Muscle of leg (tissue), 11 donors: Measurements from ENCODE around the gene MEGF11. TPM values are rescaled to one million over a fixed set of nuclear protein-coding genes. Genes with fewer than 3 reads are reported as not detected.

ENCODE experiments used
- DNase-seq: peaks from one replicate; pipeline ENCODE4 v3.0.0; 2013
- H3K27ac ChIP-seq: one replicate; pipeline ENCODE4 v1.5.1; 2013; ENCODE audit warnings: mild to moderate bottlenecking, low read length, control low read depth
- H3K27me3 ChIP-seq: one replicate; pipeline ENCODE4 v1.6.1; 2013; ENCODE audit warnings: low read length; ENCODE audit not compliant: control insufficient read depth, insufficient read depth
- H3K36me3 ChIP-seq: one replicate; pipeline ENCODE4 v1.6.1; 2013; ENCODE audit warnings: low read length; ENCODE audit not compliant: control insufficient read depth, insufficient read depth
- H3K4me1 ChIP-seq: one replicate; pipeline ENCODE4 v1.6.1; 2013; ENCODE audit warnings: low read length; ENCODE audit not compliant: control insufficient read depth, insufficient read depth
- H3K4me3 ChIP-seq: one replicate; pipeline ENCODE4 v1.5.1; 2013; ENCODE audit warnings: low read length, control low read depth
- H3K9me3 ChIP-seq: replicated peaks from 2 replicates; pipeline ENCODE4 v1.6.1; 2013; ENCODE audit warnings: low read depth, low read length; ENCODE audit not compliant: control insufficient read depth
- WGBS: methylation state at CpG from one replicate; pipeline ENCODE4 v1.1.5; 2013; ENCODE audit warnings: missing lambda C conversion rate; ENCODE audit not compliant: insufficient coverage; 5-methylcytosine and 5-hydroxymethylcytosine counted together
- polyA plus RNA-seq, 8 donors: library from polyadenylated mRNA; unstranded; fragments of 120-200 nt; gene quantifications; one replicate each; pipeline versions ENCODE4 v1.2.1 to v1.2.3, GENCODE V29; 2013; ENCODE audit warnings: inconsistent platforms in 1 of 8, low replicate concordance in 1 of 8; ENCODE audit not compliant: insufficient read length in 8 of 8, insufficient read depth in 1 of 8
- total RNA-seq: library from RNA; stranded (reverse); fragments of 120-200 nt; gene quantifications from one replicate; pipeline ENCODE4 v1.2.4, GENCODE V29; 2013

MEGF11 gene
- total and polyA plus RNA-seq, 9 donors: 0.13 to 0.68 (median 0.31) TPM

DNA sequence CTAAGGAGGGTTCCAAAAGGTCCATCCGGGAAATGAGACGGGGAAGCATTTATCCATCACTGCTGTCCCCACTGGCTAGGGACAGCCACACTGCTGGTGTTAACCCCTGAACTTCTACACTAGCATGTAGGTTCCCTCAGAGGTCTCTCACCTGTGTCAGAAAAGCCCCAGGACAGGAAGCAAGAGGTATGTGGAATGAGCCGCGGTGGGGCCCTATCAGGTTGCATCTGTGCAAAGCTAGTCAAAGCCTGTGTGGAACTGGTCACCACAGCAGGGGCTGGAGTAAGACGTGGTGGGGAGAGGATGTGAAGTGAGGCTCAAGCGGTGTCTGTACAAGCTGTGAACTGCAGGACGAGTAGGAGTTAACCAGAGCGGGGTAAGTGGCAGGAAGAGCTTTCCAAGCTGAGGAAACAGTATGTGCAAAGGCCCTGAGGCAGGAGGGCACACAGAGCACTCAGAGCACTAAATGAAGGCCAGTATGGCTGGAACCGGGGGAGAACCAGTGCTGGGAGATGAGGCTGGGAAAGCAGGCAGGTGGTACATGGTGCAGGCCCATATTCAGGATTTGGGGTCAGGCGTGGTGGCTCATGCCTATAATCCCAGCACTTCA lies 57.8 kb downstream of the MEGF11 start:
- 82% methylated on average over 10 of the region's 10 CpGs for WGBS
- no peaks in the 10 kb centered on the region for H3K27me3 ChIP-seq
- DNase-seq: no peak
- H3K27ac ChIP-seq: no peak overlapping the region
- no peaks in the 10 kb centered on the region for H3K9me3 ChIP-seq
- no peaks in the 10 kb centered on the region for H3K4me1 ChIP-seq
- H3K36me3 ChIP-seq: no peaks in the 10 kb centered on the region
- no peak overlapping the region for H3K4me3 ChIP-seq

DNA sequence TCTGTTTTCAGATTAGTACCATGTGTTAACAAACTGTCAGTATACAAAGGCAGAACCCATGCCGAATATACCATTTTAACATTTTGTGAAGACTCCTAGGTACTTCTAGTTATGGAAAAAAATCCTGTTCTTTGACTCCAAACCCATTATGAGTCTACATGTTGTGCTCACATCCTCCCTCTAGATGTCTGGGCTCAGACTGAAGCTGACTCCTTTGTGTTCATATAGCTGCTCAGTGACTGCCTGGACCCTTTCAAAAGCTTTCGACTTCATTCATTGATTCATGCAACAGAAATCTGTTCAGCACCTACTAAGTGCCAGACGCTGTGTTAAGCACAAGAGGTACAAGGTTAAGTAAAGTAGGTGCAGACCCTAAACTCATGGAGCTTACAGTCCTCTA lies 60.5 kb downstream of the MEGF11 start:
- peaks cover 5% of the 10 kb centered on the region for H3K27me3 ChIP-seq
- no CpG with 5 or more reads among the region's 3 CpGs for WGBS
- no peaks in the 10 kb centered on the region for H3K9me3 ChIP-seq
- no peak overlapping the region for H3K4me3 ChIP-seq
- peaks cover 2% of the 10 kb centered on the region for H3K4me1 ChIP-seq
- no peak overlapping the region for H3K27ac ChIP-seq
- DNase-seq: no peak
- no peaks in the 10 kb centered on the region for H3K36me3 ChIP-seq

DNA sequence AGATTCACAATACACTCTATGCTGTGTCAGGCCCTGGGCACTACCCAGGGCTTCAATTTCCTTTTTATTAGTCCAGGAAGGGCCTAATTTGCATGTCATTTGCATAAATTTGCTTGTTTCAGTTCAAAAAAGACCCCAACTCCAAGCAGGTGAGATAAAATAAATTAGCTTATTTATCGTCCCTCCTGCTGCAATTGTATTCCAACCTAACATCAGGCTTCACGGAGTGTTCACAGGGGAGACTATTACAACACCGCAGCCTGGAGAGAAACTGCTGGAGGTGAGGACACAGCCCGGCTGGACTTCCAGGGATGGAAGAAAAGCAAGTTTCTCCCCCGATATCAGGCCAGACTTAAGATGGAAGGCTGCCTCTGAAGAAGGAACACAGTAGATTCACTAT lies 62.8 kb downstream of the MEGF11 start:
- no peak for DNase-seq
- Histone ChIP-seq H3K9me3 (no peaks in the 10 kb centered on the region), H3K4me3 (no peak overlapping the region), H3K27me3 (peaks cover 12% of the 10 kb centered on the region), H3K4me1 (peaks cover 2% of the 10 kb centered on the region), H3K27ac (no peak overlapping the region), H3K36me3 (no peaks in the 10 kb centered on the region)
- 65% methylated on average over 3 of the region's 5 CpGs for WGBS

DNA sequence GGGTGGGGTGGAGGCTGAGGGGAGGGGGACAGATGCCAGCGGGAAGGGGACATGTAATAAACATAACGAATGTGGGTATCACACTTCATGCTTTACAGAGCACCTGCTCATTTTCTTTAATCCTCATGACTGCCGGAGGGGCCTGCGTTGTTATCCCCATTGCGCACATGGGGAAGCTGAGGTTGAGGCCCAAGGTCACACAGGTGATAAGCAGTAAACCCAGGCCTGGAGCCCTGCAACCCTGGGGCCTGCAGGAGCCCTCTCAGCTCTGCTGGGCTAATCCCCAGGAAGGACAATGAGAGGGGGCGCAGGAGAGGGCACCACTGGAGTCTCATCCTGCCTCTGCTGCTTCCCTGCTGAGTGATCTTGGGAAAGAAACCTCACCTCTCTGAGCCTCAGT lies 64.3 kb downstream of the MEGF11 start:
- no peak overlapping the region for H3K27ac ChIP-seq
- H3K27me3 ChIP-seq: peaks cover 25% of the 10 kb centered on the region
- WGBS: 54% methylated on average over 3 of the region's 6 CpGs
- H3K36me3 ChIP-seq: no peaks in the 10 kb centered on the region
- no peaks in the 10 kb centered on the region for H3K9me3 ChIP-seq
- H3K4me1 ChIP-seq: peaks cover 2% of the 10 kb centered on the region
- H3K4me3 ChIP-seq: no peak overlapping the region
- DNase-seq: no peak

DNA sequence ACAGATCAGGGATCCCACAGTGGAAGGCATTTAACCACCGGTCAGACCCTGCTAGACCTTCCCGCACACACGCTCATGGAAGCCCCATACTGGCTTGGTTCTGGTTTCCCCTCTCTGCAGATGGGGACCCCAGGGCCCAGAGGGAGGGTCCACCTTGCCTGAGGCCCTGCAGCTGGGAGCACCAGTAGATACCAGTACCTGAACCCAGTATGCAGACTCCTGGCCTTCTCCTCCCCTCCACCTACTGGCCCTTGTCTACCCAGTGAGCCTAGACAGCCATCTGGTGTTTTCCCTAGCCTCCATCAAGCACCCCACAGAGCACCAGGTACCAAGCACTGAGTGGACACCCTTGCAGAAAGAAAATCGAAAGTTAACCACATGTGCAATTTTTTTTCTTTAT lies 65.1 kb downstream of the MEGF11 start:
- H3K27ac ChIP-seq: no peak overlapping the region
- no peaks in the 10 kb centered on the region for H3K36me3 ChIP-seq
- no peak for DNase-seq
- H3K9me3 ChIP-seq: no peaks in the 10 kb centered on the region
- peaks cover 30% of the 10 kb centered on the region for H3K27me3 ChIP-seq
- no peak overlapping the region for H3K4me3 ChIP-seq
- 83% methylated on average over 3 of the region's 4 CpGs for WGBS
- peaks cover 2% of the 10 kb centered on the region for H3K4me1 ChIP-seq

DNA sequence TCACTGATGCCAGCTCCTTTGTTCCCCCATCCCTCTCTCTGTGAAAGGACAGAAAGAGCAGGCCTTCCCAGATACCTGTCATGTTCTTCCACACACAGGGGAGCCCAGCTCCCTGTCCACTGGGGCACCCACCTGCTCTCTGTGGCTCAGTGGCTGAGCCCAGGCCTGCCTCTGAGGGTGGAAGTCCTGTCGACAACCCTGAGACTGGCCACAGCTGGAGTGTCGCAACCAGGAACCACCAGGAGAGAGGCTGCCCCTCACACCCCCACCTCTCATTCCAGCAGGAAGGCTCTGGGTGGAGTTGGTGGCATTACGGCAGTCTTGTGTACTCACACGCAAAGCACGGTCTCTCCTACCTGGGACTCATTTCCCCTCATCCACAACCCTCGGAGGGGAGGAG lies 66.3 kb downstream of the MEGF11 start:
- no CpG with 5 or more reads among the region's 6 CpGs for WGBS
- Histone ChIP-seq H3K4me3 (no peak overlapping the region), H3K9me3 (no peaks in the 10 kb centered on the region), H3K27ac (no peak overlapping the region), H3K27me3 (peaks cover 36% of the 10 kb centered on the region), H3K4me1 (peaks cover 2% of the 10 kb centered on the region), H3K36me3 (no peaks in the 10 kb centered on the region)
- DNase-seq: no peak

DNA sequence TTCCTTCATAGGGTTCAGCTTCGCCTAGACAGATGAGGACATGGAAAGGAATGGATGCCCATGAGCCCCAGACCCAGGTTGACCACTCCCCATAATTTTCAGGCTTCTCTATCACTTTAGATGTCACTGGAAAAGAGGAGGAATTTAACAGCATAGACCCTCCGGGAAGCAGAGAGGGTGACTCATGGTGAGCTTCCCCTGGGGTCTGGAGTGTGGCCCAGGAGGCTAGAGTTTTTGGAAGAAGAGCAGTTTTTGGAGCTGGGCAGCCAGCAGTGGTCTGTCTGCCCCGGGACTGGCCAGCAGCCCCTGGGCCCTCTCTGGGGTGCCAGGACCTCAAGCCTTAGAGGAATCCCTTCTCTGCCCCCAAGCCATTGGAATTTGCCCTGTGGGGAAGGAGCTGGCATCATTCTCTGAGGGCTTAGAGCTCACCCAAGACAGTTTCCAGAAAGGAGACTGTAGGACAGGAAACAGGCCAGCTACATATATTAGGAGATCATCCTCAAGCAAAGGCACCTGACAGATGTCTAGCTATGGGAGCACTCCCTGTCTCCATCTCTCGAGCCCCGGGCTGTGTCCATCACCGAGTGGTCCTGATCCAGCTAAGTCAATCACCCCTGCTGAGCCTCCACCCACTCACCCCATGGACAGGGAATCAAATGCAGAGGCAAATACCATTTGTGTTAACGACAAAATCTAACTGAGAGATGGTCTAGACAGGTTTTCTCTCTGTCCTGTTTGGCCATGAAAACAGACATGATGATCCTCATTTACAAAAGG lies 67.3 kb downstream of the MEGF11 start:
- Histone ChIP-seq H3K27me3 (peaks cover 36% of the 10 kb centered on the region), H3K4me3 (no peak overlapping the region), H3K9me3 (no peaks in the 10 kb centered on the region), H3K36me3 (no peaks in the 10 kb centered on the region), H3K27ac (no peak overlapping the region), H3K4me1 (peaks cover 2% of the 10 kb centered on the region)
- 58% methylated on average over 2 of the region's 7 CpGs for WGBS
- DNase-seq: no peak

DNA sequence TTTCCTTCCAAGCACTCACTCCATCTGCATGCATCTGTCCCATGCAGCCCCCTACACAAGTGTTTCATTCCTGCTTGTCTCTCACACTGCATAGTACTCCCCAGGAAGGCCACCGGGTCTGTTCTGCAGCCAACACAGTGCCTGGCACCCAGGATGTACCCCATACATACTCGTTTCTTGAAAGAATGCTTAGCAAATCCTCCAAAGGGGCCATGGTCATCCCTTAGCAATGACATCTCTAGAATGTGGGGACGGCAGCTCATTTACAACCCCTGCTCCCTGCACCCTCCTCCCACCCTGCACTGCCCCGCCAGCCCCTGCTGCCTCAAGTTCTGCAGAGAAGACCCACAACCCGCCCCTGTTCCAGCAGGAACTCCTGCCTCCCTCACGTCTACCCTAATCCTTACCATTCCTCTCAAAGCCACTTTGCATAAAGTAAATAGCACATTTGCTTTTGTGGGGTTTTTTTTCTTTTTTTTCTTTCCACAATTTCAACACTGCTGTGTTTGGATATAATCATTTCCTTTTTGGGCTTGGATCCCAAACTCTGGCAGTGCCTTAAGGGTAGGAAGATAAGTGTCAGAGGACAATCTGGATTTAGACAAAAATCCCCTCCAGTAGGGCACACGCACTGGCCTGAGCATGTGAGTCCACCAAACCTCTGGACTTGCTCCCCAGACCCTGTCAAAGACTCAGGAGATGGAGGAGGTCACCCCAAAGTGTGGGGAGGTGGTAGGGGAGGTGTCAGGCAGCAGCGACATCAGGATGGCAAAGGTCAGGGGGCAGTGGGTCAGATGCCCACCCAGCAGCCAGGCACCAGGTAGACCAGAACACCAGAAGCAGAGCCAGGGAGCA lies 68.4 kb downstream of the MEGF11 start:
- H3K4me1 ChIP-seq: peaks cover 2% of the 10 kb centered on the region
- peaks cover 33% of the 10 kb centered on the region for H3K27me3 ChIP-seq
- no peaks in the 10 kb centered on the region for H3K36me3 ChIP-seq
- no peaks in the 10 kb centered on the region for H3K9me3 ChIP-seq
- 51% methylated on average over 5 of the region's 8 CpGs for WGBS
- no peak overlapping the region for H3K27ac ChIP-seq
- H3K4me3 ChIP-seq: no peak overlapping the region
- no peak for DNase-seq

DNA sequence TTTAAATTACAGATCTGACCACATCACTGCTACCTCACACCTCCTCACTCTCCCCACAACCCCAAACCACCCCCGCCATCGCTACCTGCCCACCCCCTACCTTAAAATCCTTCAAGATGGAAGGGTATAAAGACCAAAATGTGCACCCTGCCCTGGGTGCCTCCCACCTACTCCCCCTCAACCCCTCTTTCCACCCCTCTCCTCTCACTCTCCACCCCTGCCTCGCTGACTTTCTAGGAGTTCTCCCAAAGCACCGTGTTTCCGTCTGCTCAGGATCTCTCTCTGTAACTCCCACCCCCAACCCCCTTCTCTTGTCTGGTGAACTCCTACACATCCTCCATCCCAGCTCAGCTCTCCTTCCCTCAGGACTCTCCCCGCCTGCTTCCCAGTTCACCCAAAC lies 69.1 kb downstream of the MEGF11 start:
- DNase-seq: no peak
- no peak overlapping the region for H3K4me3 ChIP-seq
- H3K27ac ChIP-seq: no peak overlapping the region
- H3K4me1 ChIP-seq: peaks cover 2% of the 10 kb centered on the region
- H3K9me3 ChIP-seq: no peaks in the 10 kb centered on the region
- 33% methylated on average over 4 of the region's 6 CpGs for WGBS
- peaks cover 33% of the 10 kb centered on the region for H3K27me3 ChIP-seq
- H3K36me3 ChIP-seq: no peaks in the 10 kb centered on the region

DNA sequence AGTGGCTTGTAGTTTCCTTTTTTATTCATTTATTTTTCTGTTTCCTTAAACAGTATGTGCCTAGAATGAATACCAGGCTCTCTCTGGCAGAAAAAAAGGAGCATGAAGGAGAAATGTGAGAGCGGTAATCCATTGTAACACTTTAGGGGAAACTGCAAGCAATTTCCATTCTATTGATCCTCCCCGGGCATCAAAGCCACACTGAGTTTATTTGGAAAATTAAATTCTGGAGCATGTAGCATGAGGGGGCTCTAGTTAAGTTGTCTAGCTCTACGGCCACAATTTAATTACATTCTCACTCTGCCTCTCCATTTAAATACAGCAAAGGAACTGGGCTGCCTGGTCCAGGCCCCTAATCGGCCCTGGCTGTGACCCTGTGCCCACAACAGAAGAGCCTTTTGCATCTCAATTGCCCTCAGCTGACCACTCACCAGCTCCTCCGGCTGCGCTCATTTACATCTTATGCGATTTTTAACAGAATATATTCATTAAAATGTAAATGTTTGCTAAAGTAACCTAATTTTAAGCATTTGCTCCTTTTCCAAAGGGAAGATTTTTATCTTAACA lies 72.9 kb downstream of the MEGF11 start:
- Histone ChIP-seq H3K9me3 (no peaks in the 10 kb centered on the region), H3K27me3 (peaks cover 33% of the 10 kb centered on the region), H3K36me3 (no peaks in the 10 kb centered on the region), H3K4me1 (peaks cover 4% of the 10 kb centered on the region), H3K27ac (no peak overlapping the region), H3K4me3 (no peak overlapping the region)
- DNase-seq: no peak
- 50% methylated on average over 1 of the region's 7 CpGs for WGBS
